ENCODE measurements around the gene EPS8L2. TPM values are rescaled to one million over a fixed set of nuclear protein-coding genes. Genes with fewer than 3 reads are reported as not detected.

Gene EPS8L2
- total and polyA plus RNA-seq, 2 of the 13 experiments (the other 11 are each of a cell fraction or from before 2014, with no cell fraction given) = 89.3 to 416 TPM

DNA sequence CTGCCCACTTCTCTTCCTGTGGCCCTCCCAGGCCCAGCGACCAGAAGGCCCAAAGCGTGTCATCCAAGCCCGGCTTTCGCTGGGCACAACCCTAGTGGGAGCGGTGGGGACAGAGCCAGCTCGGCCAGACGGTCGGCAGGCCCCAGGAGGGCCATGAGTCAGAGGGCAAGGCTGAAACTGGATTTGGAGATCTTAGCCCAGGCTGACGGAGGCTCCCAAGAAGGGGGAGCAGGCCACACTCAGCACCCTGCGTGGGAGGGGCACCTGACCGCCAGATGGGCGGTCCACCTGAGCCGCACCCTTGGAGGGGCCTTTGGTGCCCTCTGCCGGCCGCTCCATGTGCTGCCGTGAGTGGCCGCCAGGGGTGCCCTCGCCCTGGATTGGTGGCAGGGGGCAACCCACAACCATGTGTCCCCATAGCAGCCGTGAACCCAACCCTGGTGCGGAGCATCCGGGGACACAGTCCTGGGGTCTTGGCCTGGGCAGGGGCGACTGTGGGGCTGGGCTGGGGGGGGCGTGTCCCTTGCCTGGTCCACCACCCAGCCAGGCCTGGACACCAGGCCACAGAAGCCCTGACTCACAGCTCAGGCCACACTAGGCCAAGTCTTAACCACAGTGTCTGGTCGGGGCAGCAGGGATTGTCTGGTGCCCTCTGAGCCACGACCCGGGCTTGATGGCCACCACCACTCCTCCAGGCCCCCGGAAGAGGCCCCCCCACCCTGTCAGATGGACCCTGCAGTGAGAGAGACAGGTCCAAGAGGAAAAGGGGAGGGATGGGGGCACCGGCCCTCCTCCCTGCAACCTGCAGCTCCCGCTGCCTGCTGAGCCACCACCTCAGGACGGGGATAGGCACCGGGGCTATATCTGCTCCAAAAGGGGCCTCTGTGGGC lies 22.1 kb downstream of the EPS8L2 start (continued):
- peak; percentile 74 for TF ChIP-seq TAF15 (IDR thresholded peaks at IDR 0.05; ENCODE audit: low read depth, low read length, poor library complexity, severe bottlenecking)
- TF ChIP-seq ZNF777 (CRISPR knock-in tag; IDR thresholded peaks at IDR 0.05) = peak; percentile 30; the same call in 1 of the 2 replicates
- 0 out of 2 replicates have a peak, but pooled peaks have one; percentile 77 for TF ChIP-seq TMF1 (CRISPR knock-in tag; IDR thresholded peaks at IDR 0.05; ENCODE audit: low read depth)
- 0 out of 2 replicates have a peak, but pooled peaks have one; percentile 60 for TF ChIP-seq TGIF2 (CRISPR knock-in tag; IDR thresholded peaks at IDR 0.05)
- TF ChIP-seq, protein P1, sequence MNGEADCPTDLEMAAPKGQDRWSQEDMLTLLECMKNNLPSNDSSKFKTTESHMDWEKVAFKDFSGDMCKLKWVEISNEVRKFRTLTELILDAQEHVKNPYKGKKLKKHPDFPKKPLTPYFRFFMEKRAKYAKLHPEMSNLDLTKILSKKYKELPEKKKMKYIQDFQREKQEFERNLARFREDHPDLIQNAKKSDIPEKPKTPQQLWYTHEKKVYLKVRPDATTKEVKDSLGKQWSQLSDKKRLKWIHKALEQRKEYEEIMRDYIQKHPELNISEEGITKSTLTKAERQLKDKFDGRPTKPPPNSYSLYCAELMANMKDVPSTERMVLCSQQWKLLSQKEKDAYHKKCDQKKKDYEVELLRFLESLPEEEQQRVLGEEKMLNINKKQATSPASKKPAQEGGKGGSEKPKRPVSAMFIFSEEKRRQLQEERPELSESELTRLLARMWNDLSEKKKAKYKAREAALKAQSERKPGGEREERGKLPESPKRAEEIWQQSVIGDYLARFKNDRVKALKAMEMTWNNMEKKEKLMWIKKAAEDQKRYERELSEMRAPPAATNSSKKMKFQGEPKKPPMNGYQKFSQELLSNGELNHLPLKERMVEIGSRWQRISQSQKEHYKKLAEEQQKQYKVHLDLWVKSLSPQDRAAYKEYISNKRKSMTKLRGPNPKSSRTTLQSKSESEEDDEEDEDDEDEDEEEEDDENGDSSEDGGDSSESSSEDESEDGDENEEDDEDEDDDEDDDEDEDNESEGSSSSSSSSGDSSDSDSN (CRISPR knock-in tag; IDR thresholded peaks at IDR 0.05) = peak; percentile 71
- no peak for TF ChIP-seq NFIB (CRISPR knock-in tag; IDR thresholded peaks at IDR 0.05; ENCODE audit: borderline replicate concordance)
- TF ChIP-seq CREM (IDR thresholded peaks at IDR 0.05) = 0 out of 2 replicates have a peak, but pooled peaks have one; percentile 6
- TF ChIP-seq CREM (CRISPR knock-in tag; IDR thresholded peaks at IDR 0.05) = no peak
- TF ChIP-seq FOXA1 (IDR thresholded peaks at IDR 0.05) = no peak
- 0 out of 2 replicates have a peak, but pooled peaks have one; percentile 37 for TF ChIP-seq FOXA1 (CRISPR knock-in tag; IDR thresholded peaks at IDR 0.05)
- peak; percentile 45; the same call in 1 of the 2 replicates for TF ChIP-seq DMAP1 (CRISPR knock-in tag; IDR thresholded peaks at IDR 0.05)
- peak; percentile 31; the same call in 1 of the 2 replicates for TF ChIP-seq ZNF766 (CRISPR knock-in tag; IDR thresholded peaks at IDR 0.05; ENCODE audit: borderline replicate concordance)
- TF ChIP-seq ZZZ3 (CRISPR knock-in tag; IDR thresholded peaks at IDR 0.05; ENCODE audit: borderline replicate concordance) = no peak
- peak; percentile 68; the same call in 1 of the 2 replicates for TF ChIP-seq RELA (CRISPR knock-in tag; IDR thresholded peaks at IDR 0.05)
- TF ChIP-seq, protein P2, sequence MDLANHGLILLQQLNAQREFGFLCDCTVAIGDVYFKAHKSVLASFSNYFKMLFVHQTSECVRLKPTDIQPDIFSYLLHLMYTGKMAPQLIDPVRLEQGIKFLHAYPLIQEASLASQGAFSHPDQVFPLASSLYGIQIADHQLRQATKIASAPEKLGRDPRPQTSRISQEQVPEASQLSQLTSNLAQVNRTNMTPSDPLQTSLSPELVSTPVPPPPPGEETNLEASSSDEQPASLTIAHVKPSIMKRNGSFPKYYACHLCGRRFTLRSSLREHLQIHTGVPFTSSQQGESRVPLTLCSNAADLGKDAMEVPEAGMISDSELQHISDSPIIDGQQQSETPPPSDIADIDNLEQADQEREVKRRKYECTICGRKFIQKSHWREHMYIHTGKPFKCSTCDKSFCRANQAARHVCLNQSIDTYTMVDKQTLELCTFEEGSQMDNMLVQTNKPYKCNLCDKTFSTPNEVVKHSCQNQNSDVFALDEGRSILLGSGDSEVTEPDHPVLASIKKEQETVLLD (CRISPR knock-in tag; IDR thresholded peaks at IDR 0.05; ENCODE audit: low read depth) = 0 out of 2 replicates have a peak, but pooled peaks have one; percentile 25
- TF ChIP-seq NFE2 (CRISPR knock-in tag; IDR thresholded peaks at IDR 0.05) = no peak
- peak; percentile 29 for TF ChIP-seq HNF4A (CRISPR knock-in tag; IDR thresholded peaks at IDR 0.05)
- TF ChIP-seq HNRNPUL1 (IDR thresholded peaks at IDR 0.05; ENCODE audit: low read depth, low read length) = 0 out of 2 replicates have a peak, but pooled peaks have one; percentile 17
- TF ChIP-seq, protein P3, sequence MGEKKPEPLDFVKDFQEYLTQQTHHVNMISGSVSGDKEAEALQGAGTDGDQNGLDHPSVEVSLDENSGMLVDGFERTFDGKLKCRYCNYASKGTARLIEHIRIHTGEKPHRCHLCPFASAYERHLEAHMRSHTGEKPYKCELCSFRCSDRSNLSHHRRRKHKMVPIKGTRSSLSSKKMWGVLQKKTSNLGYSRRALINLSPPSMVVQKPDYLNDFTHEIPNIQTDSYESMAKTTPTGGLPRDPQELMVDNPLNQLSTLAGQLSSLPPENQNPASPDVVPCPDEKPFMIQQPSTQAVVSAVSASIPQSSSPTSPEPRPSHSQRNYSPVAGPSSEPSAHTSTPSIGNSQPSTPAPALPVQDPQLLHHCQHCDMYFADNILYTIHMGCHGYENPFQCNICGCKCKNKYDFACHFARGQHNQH (CRISPR knock-in tag; IDR thresholded peaks at IDR 0.05) = peak; percentile 78
- peak; percentile 76 for TF ChIP-seq SPEN (CRISPR knock-in tag; IDR thresholded peaks at IDR 0.05; ENCODE audit: low read depth)
- TF ChIP-seq POLR2G (IDR thresholded peaks at IDR 0.05; ENCODE audit: low read depth, low read length) = peak; percentile 52
- TF ChIP-seq, protein P4, sequence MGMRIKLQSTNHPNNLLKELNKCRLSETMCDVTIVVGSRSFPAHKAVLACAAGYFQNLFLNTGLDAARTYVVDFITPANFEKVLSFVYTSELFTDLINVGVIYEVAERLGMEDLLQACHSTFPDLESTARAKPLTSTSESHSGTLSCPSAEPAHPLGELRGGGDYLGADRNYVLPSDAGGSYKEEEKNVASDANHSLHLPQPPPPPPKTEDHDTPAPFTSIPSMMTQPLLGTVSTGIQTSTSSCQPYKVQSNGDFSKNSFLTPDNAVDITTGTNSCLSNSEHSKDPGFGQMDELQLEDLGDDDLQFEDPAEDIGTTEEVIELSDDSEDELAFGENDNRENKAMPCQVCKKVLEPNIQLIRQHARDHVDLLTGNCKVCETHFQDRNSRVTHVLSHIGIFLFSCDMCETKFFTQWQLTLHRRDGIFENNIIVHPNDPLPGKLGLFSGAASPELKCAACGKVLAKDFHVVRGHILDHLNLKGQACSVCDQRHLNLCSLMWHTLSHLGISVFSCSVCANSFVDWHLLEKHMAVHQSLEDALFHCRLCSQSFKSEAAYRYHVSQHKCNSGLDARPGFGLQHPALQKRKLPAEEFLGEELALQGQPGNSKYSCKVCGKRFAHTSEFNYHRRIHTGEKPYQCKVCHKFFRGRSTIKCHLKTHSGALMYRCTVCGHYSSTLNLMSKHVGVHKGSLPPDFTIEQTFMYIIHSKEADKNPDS (CRISPR knock-in tag; IDR thresholded peaks at IDR 0.05) = no peak
- TF ChIP-seq ZSCAN21 (CRISPR knock-in tag; IDR thresholded peaks at IDR 0.05; ENCODE audit: borderline replicate concordance) = peak; percentile 82; the same call in 1 of the 2 replicates

Data from HepG2 (cell line).